Measurements from ENCODE around the gene PAGE2.
"Not testable (repeated sequence)": the region's sequence is repeated elsewhere in the genome, so short reads cannot be mapped to it uniquely, and the experiment has no call there.

Gene PAGE2

GRCh38 chrX:55123900-55124299, 35.1 kb downstream of the PAGE2 start:
- no peak for DNase-seq (ENCODE audit: low spot score)

- DNase-seq (ENCODE audit: low spot score), result no peak
These were observed 38.9 kb downstream of the PAGE2 start for GRCh38 chrX:55127692-55128091.

DNA sequence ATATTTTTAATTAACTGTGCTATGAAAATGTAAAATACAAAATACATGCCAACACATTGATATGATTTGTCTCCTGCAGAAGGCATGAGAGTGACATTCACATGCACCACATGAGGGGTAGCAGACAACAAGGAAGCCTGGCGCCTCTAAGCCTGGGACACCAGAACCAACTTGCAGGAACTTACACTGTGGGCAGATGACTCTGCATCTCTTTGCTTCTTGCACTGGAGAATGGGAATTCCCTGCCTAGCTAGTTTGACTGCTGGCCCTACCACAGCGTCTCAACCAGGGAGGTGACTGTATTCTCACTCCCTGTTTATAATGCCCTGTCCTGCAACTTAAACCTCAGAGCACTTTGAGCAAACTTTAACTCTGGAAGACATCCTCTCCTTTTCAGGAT, 40.5 kb downstream of the PAGE2 start:
- no peak for DNase-seq (ENCODE audit: low spot score)

DNA sequence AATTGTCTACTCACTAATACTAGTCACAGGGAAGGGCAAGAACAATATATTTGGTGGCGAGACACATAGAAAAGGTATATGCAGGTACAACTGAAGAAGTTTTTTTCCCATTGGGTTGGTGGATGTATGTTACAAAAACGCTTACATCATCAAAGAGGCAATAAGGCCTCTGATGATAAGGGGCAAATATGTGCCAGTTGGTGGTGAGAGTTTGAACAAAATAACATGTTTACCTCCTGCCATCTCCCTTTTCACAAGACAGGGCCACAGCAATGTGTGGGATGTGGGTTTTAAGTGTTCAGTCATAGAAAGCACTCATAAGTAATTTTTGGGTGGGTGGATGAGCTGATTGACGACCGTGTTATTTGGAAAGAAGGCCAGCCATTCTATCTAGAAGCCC, 41.7 kb downstream of the PAGE2 start:
- DNase-seq (ENCODE audit: low spot score), result no peak

GRCh38 chrX:55132416-55132815, 43.6 kb downstream of the PAGE2 start:
- DNase-seq (ENCODE audit: low spot score), result no peak

- DNase-seq (ENCODE audit: low spot score), result peak; percentile 49
These were observed 46.4 kb downstream of the PAGE2 start for GRCh38 chrX:55135171-55135570.

DNA sequence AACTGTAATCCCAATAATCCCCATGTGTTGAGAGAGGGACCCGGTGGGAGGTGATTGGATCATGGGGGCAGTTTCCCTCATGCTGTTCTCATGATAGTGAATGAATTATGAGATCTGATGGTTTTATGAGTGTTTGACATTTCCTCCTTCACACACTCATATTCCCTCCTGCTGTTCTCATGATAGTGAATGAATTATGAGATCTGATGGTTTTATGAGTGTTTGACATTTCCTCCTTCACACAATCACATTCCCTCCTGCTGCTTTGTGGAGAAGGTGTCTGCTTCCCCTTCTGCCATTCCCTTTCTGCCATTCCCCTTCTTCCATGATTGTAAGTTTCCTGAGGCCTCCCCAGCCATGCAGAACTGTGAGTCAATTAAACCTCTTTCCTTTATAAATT, 52.0 kb downstream of the PAGE2 start:
- not testable (repeated sequence) for DNase-seq (ENCODE audit: low spot score)

Measured in Ammon's horn (tissue), 1 donor.